ENCODE measurements around the gene RASGRF1.

Gene RASGRF1

DNA sequence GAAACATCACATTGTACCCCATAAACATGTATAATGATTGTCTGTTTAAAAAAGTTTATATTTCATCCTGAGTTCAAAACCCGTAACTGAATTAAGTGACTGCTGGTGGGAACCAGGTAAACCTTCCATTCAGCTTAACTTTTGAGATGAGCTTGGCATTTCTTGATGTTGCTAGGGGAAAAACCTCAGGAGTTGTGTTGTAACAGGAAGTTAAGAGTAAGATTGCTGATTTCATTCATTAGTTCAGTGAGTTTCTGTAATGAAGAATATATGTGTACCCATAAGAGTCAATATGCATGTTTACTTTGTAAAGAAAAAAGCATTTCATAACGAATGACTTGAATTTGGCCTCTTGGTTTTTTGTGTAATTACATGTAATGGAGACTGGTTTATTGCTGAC is 178.3 kb downstream of the RASGRF1 start:
- no peak for DNase-seq (ENCODE audit: low spot score)

GRCh38 chr15:78910271-78910670 is 180.3 kb downstream of the RASGRF1 start:
- DNase-seq (ENCODE audit: low spot score): no peak
